Left hindlimb (tissue), 1 donor: Measurements from ENCODE around the gene OSBPL3.

Experiments
- DNase-seq: peaks from one replicate; pipeline ENCODE4 v3.0.0-alpha.2; 2018

Gene OSBPL3

DNA sequence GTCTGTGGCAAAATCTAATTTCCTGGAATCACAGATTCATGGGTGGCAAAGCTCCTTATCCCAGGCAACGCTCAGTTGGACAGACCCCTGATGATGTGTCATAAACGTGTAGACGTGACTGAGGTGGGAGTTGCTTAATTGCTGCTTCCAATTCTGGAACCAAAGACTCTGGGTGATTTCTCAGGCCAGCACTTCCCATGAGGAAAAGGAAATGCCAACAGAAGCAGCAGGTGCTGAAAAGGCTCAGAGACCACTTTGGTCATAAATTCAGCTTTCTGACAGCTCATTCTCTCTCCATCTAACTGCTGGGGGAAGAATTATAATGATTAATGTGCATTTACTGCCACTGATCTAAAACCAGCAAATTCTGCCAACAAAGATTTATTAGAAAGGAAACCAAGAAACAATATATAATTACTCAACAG, 88.7 kb downstream of the OSBPL3 start:
- DNase-seq = no peak

DNA sequence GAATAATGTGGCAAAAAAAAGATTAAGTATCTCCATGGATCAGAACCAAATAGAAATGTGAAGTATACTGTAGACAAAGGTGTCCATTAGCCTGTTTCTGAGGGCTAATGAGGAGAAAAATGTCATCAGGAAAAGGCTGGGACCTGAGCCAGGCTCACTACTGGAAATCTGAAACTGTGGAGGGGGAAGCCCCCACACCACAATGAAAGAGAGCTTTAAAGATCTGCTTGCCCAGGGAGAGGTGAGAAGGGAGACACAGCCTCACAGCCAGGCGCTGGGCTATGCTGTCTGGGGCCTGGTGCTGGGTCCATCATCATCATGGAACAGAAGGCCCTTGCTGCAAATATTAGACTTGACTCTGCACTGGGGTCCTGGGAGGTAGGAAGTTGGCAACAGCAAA, 90.4 kb downstream of the OSBPL3 start:
- DNase-seq = no peak

DNA sequence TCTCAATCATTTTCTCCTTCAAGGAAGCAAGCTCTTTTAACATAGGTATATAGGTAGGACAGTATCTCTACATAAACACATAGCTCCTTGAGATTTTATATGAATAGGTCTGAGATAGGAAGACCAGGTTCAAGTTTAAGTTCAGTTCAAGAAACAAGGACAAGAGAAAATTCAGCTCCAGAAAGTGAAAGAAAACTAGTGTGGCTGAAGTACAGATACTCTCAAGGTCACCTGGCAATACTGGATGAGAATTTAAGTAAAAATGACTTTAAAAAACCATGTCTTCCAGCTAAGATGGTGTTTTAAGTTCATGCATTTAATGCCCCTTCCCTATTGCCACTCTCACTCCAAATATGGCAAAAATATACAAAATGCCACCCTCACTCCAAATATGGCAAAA, 91.3 kb downstream of the OSBPL3 start:
- no peak for DNase-seq

- no peak for DNase-seq
Measured at GRCh38 chr7:24885716-24886115, 94.3 kb downstream of the OSBPL3 start.

- no peak for DNase-seq
Measured at GRCh38 chr7:24885305-24885704, 94.7 kb downstream of the OSBPL3 start.

DNA sequence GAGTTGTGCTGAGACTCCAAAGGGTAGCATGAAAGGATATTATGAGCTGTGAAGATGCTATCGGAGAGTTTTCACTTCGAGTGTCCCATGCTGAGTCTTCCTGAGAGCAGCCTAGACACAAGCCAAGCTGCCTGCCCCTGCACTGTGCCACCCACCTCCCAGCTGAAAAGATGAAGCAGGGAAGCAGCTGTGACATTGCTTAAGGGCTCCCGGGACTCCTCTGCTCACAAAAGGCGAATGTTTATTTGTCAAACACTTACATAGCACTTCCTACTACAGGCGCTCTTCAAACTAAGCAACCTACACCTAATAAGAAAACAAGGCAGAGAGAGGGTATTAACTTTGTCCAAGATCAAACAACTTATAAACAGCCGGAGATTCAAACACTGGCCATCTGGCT, 95.6 kb downstream of the OSBPL3 start:
- DNase-seq = no peak

DNA sequence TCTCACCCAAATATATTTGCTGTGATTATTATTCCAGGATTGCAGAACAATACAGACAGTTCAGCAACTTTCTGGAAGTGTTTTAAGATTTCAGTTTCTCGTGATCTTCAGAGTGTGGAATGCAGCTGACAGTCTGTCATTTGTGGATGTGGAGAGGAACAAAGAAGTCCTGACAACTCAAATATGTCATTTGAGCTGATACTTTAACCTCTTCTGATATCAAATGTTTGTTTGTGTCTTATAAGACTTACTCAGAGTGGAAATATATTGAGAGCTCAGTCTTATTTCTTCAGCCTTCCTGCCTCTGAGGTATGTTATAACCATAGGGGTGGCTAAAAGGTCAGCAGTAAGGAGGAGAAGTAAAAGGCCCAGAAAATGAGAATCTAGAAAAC, 96.4 kb downstream of the OSBPL3 start:
- no peak for DNase-seq

GRCh38 chr7:24882989-24883621, 96.9 kb downstream of the OSBPL3 start:
- no peak for DNase-seq

GRCh38 chr7:24881623-24882022, 98.4 kb downstream of the OSBPL3 start:
- no peak for DNase-seq

GRCh38 chr7:24880886-24881285, 99.1 kb downstream of the OSBPL3 start:
- no peak for DNase-seq

GRCh38 chr7:24879291-24879690, 100.7 kb downstream of the OSBPL3 start:
- DNase-seq = no peak

- no peak for DNase-seq
Measured at GRCh38 chr7:24877790-24878311, 102.1 kb downstream of the OSBPL3 start.

DNA sequence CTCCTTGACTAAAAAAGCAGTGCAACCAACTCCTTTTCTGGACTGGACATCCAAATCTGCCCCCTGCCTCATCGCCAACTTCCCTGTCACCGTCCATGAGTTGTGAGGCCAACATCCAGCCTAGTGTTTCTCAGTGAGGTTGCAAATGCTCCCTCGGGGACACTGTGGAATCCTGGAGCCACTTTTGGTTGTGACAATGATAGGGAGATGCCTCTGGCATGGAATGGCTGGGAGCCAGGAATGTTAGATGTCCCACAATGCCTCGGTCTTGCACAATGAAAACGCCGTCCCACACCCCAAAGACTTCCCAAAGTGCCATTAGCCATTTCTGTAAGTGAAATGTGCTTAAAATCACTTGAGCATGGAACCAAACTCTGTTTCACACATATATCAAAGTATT, 105.2 kb downstream of the OSBPL3 start:
- DNase-seq = no peak

DNA sequence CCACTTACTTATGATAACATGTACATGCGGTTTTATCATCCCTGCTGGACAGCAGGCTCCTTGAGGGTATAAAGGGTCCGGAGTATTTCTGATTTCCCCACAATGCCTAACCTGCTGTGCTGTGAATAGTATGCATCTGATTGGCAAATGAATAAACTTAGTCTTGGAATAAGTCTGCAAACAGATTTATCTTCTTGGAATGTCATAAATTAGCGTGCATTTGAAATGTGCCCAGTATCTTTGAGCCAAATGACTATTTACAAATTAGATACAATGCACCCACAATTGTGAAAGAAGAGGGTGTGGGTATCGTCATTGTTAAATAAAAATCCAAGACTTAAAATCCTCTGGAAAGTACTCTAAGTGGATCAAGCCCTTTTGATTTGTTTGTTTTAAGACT, 106.0 kb downstream of the OSBPL3 start:
- no peak for DNase-seq

- DNase-seq = no peak
Measured at GRCh38 chr7:24871770-24872169, 108.2 kb downstream of the OSBPL3 start.

DNA sequence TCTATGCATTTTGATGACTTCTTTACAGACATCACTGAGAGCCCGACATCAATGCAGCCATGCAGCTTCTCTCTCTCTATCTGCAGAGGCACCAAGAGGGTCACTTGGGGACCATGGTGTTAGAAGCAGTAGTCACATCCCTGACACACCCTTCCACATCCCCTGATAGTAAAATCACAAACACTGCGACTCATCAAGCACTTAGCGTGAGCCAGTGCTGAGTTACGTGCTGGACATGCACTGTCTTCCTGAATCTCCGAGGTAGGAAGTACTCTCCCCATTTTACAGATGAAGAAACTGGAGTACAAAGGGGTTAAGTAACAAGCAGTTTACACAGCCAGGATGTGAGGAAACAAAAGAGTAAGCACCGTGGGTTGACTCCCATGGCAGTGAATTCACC, 109.2 kb downstream of the OSBPL3 start:
- no peak for DNase-seq

DNA sequence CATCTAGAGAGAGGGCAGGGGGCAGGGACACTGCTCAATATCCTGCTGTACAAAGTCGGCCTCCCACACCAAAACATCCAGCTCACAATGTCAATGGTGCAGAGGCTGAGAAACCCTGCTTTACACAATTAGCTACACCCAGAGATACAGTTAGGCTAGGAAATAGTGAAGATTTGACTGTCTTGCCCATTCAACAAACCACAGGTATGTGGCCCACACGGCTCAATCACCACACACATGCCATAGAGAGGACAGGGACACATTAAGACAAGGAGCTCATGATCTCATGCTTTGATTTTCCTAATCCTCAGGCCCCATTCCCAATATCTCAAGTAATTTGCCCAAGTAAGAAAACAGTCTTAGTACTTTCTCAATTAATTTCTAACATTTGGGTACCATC, 110.4 kb downstream of the OSBPL3 start:
- no peak for DNase-seq

GRCh38 chr7:24868741-24869140, 111.2 kb downstream of the OSBPL3 start:
- no peak for DNase-seq

- no peak for DNase-seq
Measured at GRCh38 chr7:24866004-24866615, 113.9 kb downstream of the OSBPL3 start.

GRCh38 chr7:24864214-24864817, 115.7 kb downstream of the OSBPL3 start:
- no peak for DNase-seq

DNA sequence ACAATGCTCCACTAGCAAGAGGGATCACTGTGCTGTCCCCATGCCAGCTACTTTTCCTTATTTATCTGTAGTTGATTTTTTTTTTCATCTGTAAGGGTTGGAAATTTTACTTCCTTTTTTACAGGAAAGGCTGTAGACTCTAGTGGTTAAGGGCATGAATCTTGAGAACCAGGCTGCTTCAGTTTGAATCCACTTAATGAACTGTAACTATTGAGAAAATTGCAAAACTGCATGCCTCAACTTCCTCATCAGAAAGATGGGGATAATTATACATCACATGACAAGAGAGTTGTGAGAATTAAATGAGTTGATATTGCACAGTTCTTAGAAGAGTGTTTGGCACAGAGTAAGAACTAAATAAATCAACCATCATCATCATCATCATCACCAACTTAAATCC, 116.4 kb downstream of the OSBPL3 start:
- DNase-seq = no peak

GRCh38 chr7:24862461-24862860, 117.5 kb downstream of the OSBPL3 start:
- DNase-seq = no peak

DNA sequence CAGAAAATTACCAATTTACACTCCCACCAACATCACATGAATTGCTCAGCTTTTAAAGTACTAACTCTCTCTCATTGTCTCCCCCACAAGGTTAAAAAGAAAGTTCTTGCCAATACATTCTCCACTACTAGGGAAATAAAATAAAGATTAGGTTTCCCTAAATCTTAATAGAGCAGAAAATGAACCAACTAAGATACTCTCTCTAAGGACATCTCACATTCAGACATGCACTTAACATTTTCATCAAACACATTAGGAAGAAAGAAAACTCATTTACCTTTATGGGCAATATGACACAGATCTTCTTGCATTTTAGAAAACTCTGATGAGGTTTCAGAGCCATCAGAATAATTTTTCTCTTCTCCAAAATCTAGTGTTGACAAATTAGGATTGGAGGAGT, 118.6 kb downstream of the OSBPL3 start:
- no peak for DNase-seq

DNA sequence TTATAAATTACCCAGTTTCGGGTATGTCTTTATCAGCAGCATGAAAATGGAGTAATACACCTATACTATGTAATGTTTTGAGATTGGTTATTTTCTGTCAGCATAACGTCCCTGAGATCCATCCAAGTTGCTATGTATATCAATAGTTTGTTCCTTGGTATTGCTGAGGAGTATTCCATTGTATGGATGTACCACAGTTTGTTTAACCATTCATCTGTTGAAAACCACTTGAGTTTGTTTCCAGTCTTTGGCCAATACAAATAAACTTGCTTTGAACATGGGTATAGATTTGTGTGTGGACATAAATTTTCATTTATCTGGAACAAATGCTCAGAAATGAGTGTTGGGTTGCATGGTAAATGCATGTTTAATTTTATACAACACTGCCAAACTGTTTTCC, 119.4 kb downstream of the OSBPL3 start:
- no peak for DNase-seq
